Measurements from ENCODE around the gene GALR3.

The GALR3 gene

GRCh38 chr22:37803639-37804351, 19.4 kb upstream of the GALR3 start:
- DNase-seq, result no peak

GRCh38 chr22:37804352-37804880, 18.8 kb upstream of the GALR3 start:
- peak; percentile 20 for DNase-seq

- peak; percentile 87 for DNase-seq
Measured at GRCh38 chr22:37804881-37805809, 18.0 kb upstream of the GALR3 start.

GRCh38 chr22:37805810-37806277, 17.3 kb upstream of the GALR3 start:
- DNase-seq, result peak; percentile 22

- DNase-seq, result peak; percentile 59
Measured at GRCh38 chr22:37806409-37807333, 16.5 kb upstream of the GALR3 start.

- peak; percentile 97 for DNase-seq
Measured at GRCh38 chr22:37807410-37808293, 15.5 kb upstream of the GALR3 start, which contains the start of gene GCAT. TSS of gene GCAT (plus strand) at chr22:37807934. CDS start at chr22:37807968, 34 bp downstream.

GRCh38 chr22:37808294-37808657, 14.9 kb upstream of the GALR3 start:
- DNase-seq, result peak; percentile 44

GRCh38 chr22:37809672-37810333, 13.4 kb upstream of the GALR3 start:
- DNase-seq, result no peak

- no peak for DNase-seq
Measured at GRCh38 chr22:37811867-37812266, 11.3 kb upstream of the GALR3 start.

- no peak for DNase-seq
Measured at GRCh38 chr22:37812869-37813678, 10.1 kb upstream of the GALR3 start.

GRCh38 chr22:37815593-37815992, 7.6 kb upstream of the GALR3 start:
- no peak for DNase-seq

GRCh38 chr22:37816543-37817180, 6.5 kb upstream of the GALR3 start:
- no peak for DNase-seq

GRCh38 chr22:37817705-37818408, 5.3 kb upstream of the GALR3 start:
- DNase-seq, result peak; percentile 86

GRCh38 chr22:37818409-37819104, 4.6 kb upstream of the GALR3 start:
- peak; percentile 80 for DNase-seq

GRCh38 chr22:37819105-37819433, 4.1 kb upstream of the GALR3 start:
- no peak for DNase-seq

GRCh38 chr22:37820350-37820749, 2.8 kb upstream of the GALR3 start:
- no peak for DNase-seq

- DNase-seq, result no peak
Measured at GRCh38 chr22:37822079-37822833, 926 bp upstream of the GALR3 start.
